GM21717 (cell line): ENCODE data around the gene HSPB1.
"Not testable (repeated sequence)": the region's sequence is repeated elsewhere in the genome, so short reads cannot be mapped to it uniquely, and the experiment has no call there.

Experiments
- ATAC-seq: cut with Tn5 transposase; IDR thresholded peaks from one replicate; pipeline ENCODE4 v1.9.1; 2021; ENCODE audit warnings: mild to moderate bottlenecking, moderate library complexity; ENCODE audit not compliant: unreplicated experiment

The HSPB1 gene

GRCh38 chr7:76303202-76304147, 1.0 kb downstream of the HSPB1 start:
- peak; percentile 37 for ATAC-seq

- ATAC-seq: no peak
These were observed 2.5 kb downstream of the HSPB1 start for GRCh38 chr7:76304888-76305375.

GRCh38 chr7:76308874-76309273, 6.4 kb downstream of the HSPB1 start:
- ATAC-seq: not testable (repeated sequence)

- ATAC-seq: not testable (repeated sequence)
These were observed 7.0 kb downstream of the HSPB1 start for GRCh38 chr7:76309341-76310101.

GRCh38 chr7:76310102-76310957, 7.9 kb downstream of the HSPB1 start:
- ATAC-seq: no peak

- not testable (repeated sequence) for ATAC-seq
These were observed 9.4 kb downstream of the HSPB1 start for GRCh38 chr7:76311838-76312237.

- ATAC-seq: peak; percentile 44
These were observed 11.7 kb downstream of the HSPB1 start for GRCh38 chr7:76314042-76314721.

GRCh38 chr7:76314740-76315139, 12.3 kb downstream of the HSPB1 start:
- ATAC-seq: not testable (repeated sequence)

- ATAC-seq: no peak
These were observed 12.9 kb downstream of the HSPB1 start for GRCh38 chr7:76315364-76315763.

GRCh38 chr7:76316984-76317781, 14.7 kb downstream of the HSPB1 start:
- no peak for ATAC-seq

- ATAC-seq: peak; percentile 87
These were observed 15.5 kb downstream of the HSPB1 start for GRCh38 chr7:76317782-76318487.

GRCh38 chr7:76318488-76319353, 16.2 kb downstream of the HSPB1 start:
- ATAC-seq: peak; percentile 50

- no peak for ATAC-seq
These were observed 22.6 kb downstream of the HSPB1 start for GRCh38 chr7:76325092-76325491.

GRCh38 chr7:76325811-76326210, 23.3 kb downstream of the HSPB1 start:
- no peak for ATAC-seq

GRCh38 chr7:76326646-76327233, 24.3 kb downstream of the HSPB1 start:
- no peak for ATAC-seq

GRCh38 chr7:76327610-76328009, 25.1 kb downstream of the HSPB1 start:
- no peak for ATAC-seq

GRCh38 chr7:76328389-76328788, 25.9 kb downstream of the HSPB1 start:
- ATAC-seq: no peak
